A549 (cell line): Measurements from ENCODE around the gene ACSL3. TPM values are rescaled to one million over a fixed set of nuclear protein-coding genes. Genes with fewer than 3 reads are reported as not detected.

ENCODE experiments used
- ATAC-seq, 2 experiments: fragments of 200-7000 bp in 1 of 2; fragments of >200 bp in 1 of 2; cut with Nextera tagmentation in 1 of 2; cut with Tn5 transposase in 1 of 2; 3 replicates each; pipeline versions ENCODE4 v1.8.0 to v1.9.1; 2018 to 2020; ENCODE audit warnings: mild to moderate bottlenecking in 1 of 2, moderate library complexity in 1 of 2
- CTCF ChIA-PET: fragments of 300-600 bp; sonication (Branson Sonifier 250); formaldehyde crosslinking; extraction: SDS; loops from one replicate; lab custom pipeline; 2021; ENCODE audit warnings: antibody characterized with exemption, inconsistent platforms; lab: Yijun Ruan, JAX
- POLR2A ChIA-PET: fragments of 350-600 bp; formaldehyde crosslinking; extraction: SDS; loops from one replicate; lab custom pipeline; 2021; ENCODE audit warnings: antibody characterized with exemption, inconsistent platforms; lab: Yijun Ruan, JAX
- DNase-seq, 2 experiments: peaks; one replicate each; pipeline versions ENCODE4 v3.0.0 to v3.0.0-alpha.2; 2011 to 2016; ENCODE audit warnings: low read depth in 1 of 2, low spot score in 1 of 2
- FAIRE-seq: peaks from 2 replicates; lab custom pipeline; 2011; peaks lifted over from hg19 to GRCh38; lab: Jason Lieb, UNC
- H3K27ac ChIP-seq, 2 experiments: fragments of >200 bp; sonication (Bioruptor Twin); formaldehyde crosslinking; 3 replicates each; pipeline ENCODE4 v1.5.1; 2016 to 2017
- H3K4me1 ChIP-seq: fragments of >200 bp; sonication (Bioruptor Twin); formaldehyde crosslinking; 3 replicates; pipeline ENCODE4 v1.6.1; 2016
- H3K4me2 ChIP-seq: fragments of >200 bp; sonication (Bioruptor Twin); formaldehyde crosslinking; 3 replicates; pipeline ENCODE4 v1.6.1; 2016
- H3K4me3 ChIP-seq: fragments of >200 bp; sonication (Bioruptor Twin); formaldehyde crosslinking; 3 replicates; pipeline ENCODE4 v1.5.1; 2016
- H3K9me3 ChIP-seq: fragments of >200 bp; sonication (Bioruptor Twin); formaldehyde crosslinking; 3 replicates; pipeline ENCODE4 v1.6.1; 2016
- CBX2 ChIP-seq: fragments of 200-600 bp; sonication (generic); IDR thresholded peaks from 2 replicates; pipeline ENCODE4 v1.6.1; 2016; ENCODE audit warnings: low read depth, mild to moderate bottlenecking, borderline replicate concordance
- CEBPB ChIP-seq, 2 experiments: fragments of >200 bp in 1 of 2; sonication (Bioruptor Twin) in 1 of 2; formaldehyde crosslinking in 1 of 2; IDR thresholded peaks; 2 replicates each; pipeline ENCODE4 v1.6.1; 2012 to 2016
- CHD2 ChIP-seq: fragments of 150-350 bp; IDR thresholded peaks from 2 replicates; pipeline ENCODE4 v1.6.1; 2014; ENCODE audit warnings: low read length; ENCODE audit not compliant: partially characterized antibody
- CHD4 ChIP-seq: fragments of 200-600 bp; sonication (generic); IDR thresholded peaks from 2 replicates; pipeline ENCODE4 v1.6.1; 2016; ENCODE audit warnings: antibody characterized with exemption, mild to moderate bottlenecking, borderline replicate concordance
- CTCF ChIP-seq: fragments of >200 bp; sonication (Bioruptor Twin); formaldehyde crosslinking; IDR thresholded peaks from 3 replicates; pipeline ENCODE4 v1.5.1; 2016
- E2F6 ChIP-seq: IDR thresholded peaks from 2 replicates; pipeline ENCODE4 v1.6.1; 2012; ENCODE audit warnings: low read depth, borderline replicate concordance
- EHF ChIP-seq: fragments of 250-450 bp; sonication (Bioruptor Pico); IDR thresholded peaks from 2 replicates; pipeline ENCODE4 v1.5.0; 2020; ENCODE audit warnings: mild to moderate bottlenecking
- EHMT2 ChIP-seq: fragments of 200-600 bp; sonication (generic); IDR thresholded peaks from 2 replicates; pipeline ENCODE4 v1.6.1; 2016; ENCODE audit warnings: antibody characterized with exemption, low read depth, mild to moderate bottlenecking, moderate library complexity
- EP300 ChIP-seq, 2 experiments: fragments of >200 bp; sonication (Bioruptor Twin); formaldehyde crosslinking; IDR thresholded peaks; 2 replicates in 1 of 2; 3 replicates in 1 of 2; pipeline ENCODE4 v1.6.1; 2016 to 2017
- FOSB ChIP-seq: fragments of 250-450 bp; sonication (Bioruptor Pico); IDR thresholded peaks from 2 replicates; pipeline ENCODE4 v1.5.0; 2020; ENCODE audit warnings: mild to moderate bottlenecking, moderate library complexity
- FOSL2 ChIP-seq, 2 experiments: fragments of 450-650 bp in 1 of 2; fragments of >200 bp in 1 of 2; sonication (Bioruptor Twin) in 1 of 2; formaldehyde crosslinking; IDR thresholded peaks; 2 replicates each; pipeline versions ENCODE4 v1.5.0 to v1.6.1; 2016 to 2020; ENCODE audit warnings: mild to moderate bottlenecking in 1 of 2, moderate library complexity in 1 of 2
- FOXS1 ChIP-seq: fragments of 250-450 bp; sonication (Bioruptor Pico); IDR thresholded peaks from 2 replicates; pipeline ENCODE4 v1.5.0; 2020; ENCODE audit warnings: mild to moderate bottlenecking, moderate library complexity
- GATA3 ChIP-seq: IDR thresholded peaks from 2 replicates; pipeline ENCODE4 v1.6.1; 2012; ENCODE audit warnings: borderline replicate concordance
- HDAC2 ChIP-seq: fragments of 200-600 bp; sonication (generic); IDR thresholded peaks from 2 replicates; pipeline ENCODE4 v1.6.1; 2016
- HES2 ChIP-seq: fragments of >200 bp; sonication (Bioruptor Twin); formaldehyde crosslinking; IDR thresholded peaks from 2 replicates; pipeline ENCODE4 v1.6.1; 2016
- HOXB13 ChIP-seq: fragments of 250-450 bp; sonication (Bioruptor Pico); IDR thresholded peaks from 2 replicates; pipeline ENCODE4 v1.5.0; 2020; ENCODE audit warnings: low read depth, mild to moderate bottlenecking, moderate library complexity
- HOXB5 ChIP-seq: fragments of 250-450 bp; sonication (Bioruptor Pico); IDR thresholded peaks from 2 replicates; pipeline ENCODE4 v1.5.0; 2020; ENCODE audit warnings: mild to moderate bottlenecking, moderate library complexity
- JUN ChIP-seq, 2 experiments: fragments of >200 bp; sonication (Bioruptor Twin); formaldehyde crosslinking; IDR thresholded peaks; 2 replicates in 1 of 2; 3 replicates in 1 of 2; pipeline ENCODE4 v1.6.1; 2016 to 2017
- JUNB ChIP-seq: fragments of >200 bp; sonication (Bioruptor Twin); formaldehyde crosslinking; IDR thresholded peaks from 2 replicates; pipeline ENCODE4 v1.6.1; 2016
- KDM1A ChIP-seq: fragments of 200-600 bp; sonication (generic); IDR thresholded peaks from 2 replicates; pipeline ENCODE4 v1.6.1; 2016; ENCODE audit warnings: low read depth, mild to moderate bottlenecking
- KDM5A ChIP-seq: fragments of 200-600 bp; sonication (generic); IDR thresholded peaks from 2 replicates; pipeline ENCODE4 v1.6.1; 2016; ENCODE audit warnings: antibody characterized with exemption, mild to moderate bottlenecking
- MAFK ChIP-seq: fragments of 450-650 bp; IDR thresholded peaks from 2 replicates; pipeline ENCODE4 v1.6.1; 2014; ENCODE audit not compliant: partially characterized antibody
- NFE2L2 ChIP-seq: fragments of 150-350 bp; conservative IDR thresholded peaks from 2 replicates; pipeline ENCODE4 v1.6.1; 2014; ENCODE audit warnings: low read length
- NR3C1 ChIP-seq: fragments of >200 bp; sonication (Bioruptor Twin); formaldehyde crosslinking; IDR thresholded peaks from 3 replicates; pipeline ENCODE4 v1.6.1; 2017
- POLR2A ChIP-seq: IDR thresholded peaks from 2 replicates; pipeline ENCODE4 v1.6.1; 2012; ENCODE audit warnings: mild to moderate bottlenecking, low read length
- POLR2AphosphoS2 ChIP-seq: conservative IDR thresholded peaks from 2 replicates; pipeline ENCODE4 v1.6.1; 2012; ENCODE audit warnings: low read length, improper control_type of control experiment, inconsistent platforms
- RAD21 ChIP-seq, 2 experiments: fragments of >200 bp in 1 of 2; sonication (Bioruptor Twin) in 1 of 2; formaldehyde crosslinking in 1 of 2; IDR thresholded peaks in 1 of 2; conservative IDR thresholded peaks in 1 of 2; 2 replicates in 1 of 2; 3 replicates in 1 of 2; pipeline ENCODE4 v1.6.1; 2012 to 2018; ENCODE audit warnings: inconsistent platforms in 1 of 2
- RARB ChIP-seq: fragments of 250-450 bp; sonication (Bioruptor Pico); IDR thresholded peaks from 2 replicates; pipeline ENCODE4 v1.8.0; 2021; ENCODE audit warnings: mild to moderate bottlenecking, moderate library complexity
- RCOR1 ChIP-seq: fragments of 150-350 bp; IDR thresholded peaks from 2 replicates; pipeline ENCODE4 v1.6.1; 2014; ENCODE audit warnings: antibody characterized with exemption, low read length, low read depth
- RNF2 ChIP-seq: fragments of 200-600 bp; sonication (generic); IDR thresholded peaks from 2 replicates; pipeline ENCODE4 v1.6.1; 2016; ENCODE audit warnings: low read depth, mild to moderate bottlenecking, antibody characterized with exemption, moderate library complexity, borderline replicate concordance
- SMC3 ChIP-seq: fragments of >200 bp; sonication (Bioruptor Twin); formaldehyde crosslinking; IDR thresholded peaks from 3 replicates; pipeline ENCODE4 v1.6.1; 2018; ENCODE audit warnings: inconsistent platforms
- SREBF2 ChIP-seq: fragments of 450-650 bp; IDR thresholded peaks from 2 replicates; pipeline ENCODE4 v1.6.1; 2014; ENCODE audit warnings: mild to moderate bottlenecking, moderate library complexity
- TP53 ChIP-seq: fragments of 250-450 bp; sonication (Bioruptor Pico); IDR thresholded peaks from 2 replicates; pipeline ENCODE4 v1.5.0; 2021; ENCODE audit warnings: mild to moderate bottlenecking, moderate library complexity
- WGBS: methylation state at CpG from one replicate; pipeline ENCODE4 v1.1.6; 2017; ENCODE audit errors: missing lambda C conversion rate; 5-methylcytosine and 5-hydroxymethylcytosine counted together
- polyA plus RNA-seq, 4 experiments: library from polyadenylated mRNA; depleted of rRNA in 3 of 4; stranded (reverse); fragments of >200 nt; fragmentation: RNase III in 1 of 4; extraction: RNeasy Plus Mini Kit Qiagen cat#74134 plus additional on column Dnase treatment in 1 of 4; gene quantifications; 2 replicates in 3 of 4; 3 replicates in 1 of 4; pipeline ENCODE4 v1.2.3, GENCODE V29; 2011 to 2017
- TF ChIP-seq, protein P1 (sequence below): fragments of 250-450 bp; sonication (Bioruptor Pico); IDR thresholded peaks from 2 replicates; pipeline ENCODE4 v1.5.0; 2020; ENCODE audit warnings: low read depth, mild to moderate bottlenecking, moderate library complexity
- TF ChIP-seq, protein P2 (sequence below): fragments of 450-650 bp; IDR thresholded peaks from 2 replicates; pipeline ENCODE4 v1.6.1; 2014; ENCODE audit warnings: antibody characterized with exemption
- TF ChIP-seq, protein P3 (sequence below): fragments of >200 bp; sonication (Bioruptor Twin); formaldehyde crosslinking; IDR thresholded peaks from 3 replicates; pipeline ENCODE4 v1.6.1; 2016
- TF ChIP-seq, protein P4 (sequence below): IDR thresholded peaks from 2 replicates; pipeline ENCODE4 v1.6.1; 2012

ACSL3 gene
- polyA plus RNA-seq, 2 of the 4 experiments (the other 2 are of a cell fraction) = 142 to 160 TPM

GRCh38 chr2:222842491-222843174 lies 18.2 kb upstream of the ACSL3 start:
- H3K4me1 ChIP-seq = peaks cover 56% of the 10 kb centered on the region
- 3% methylated on average over 3 of the region's 3 CpGs for WGBS
- H3K27ac ChIP-seq = peak overlapping the region; percentile 73 to 91
- H3K4me3 ChIP-seq = peak overlapping the region; percentile 24; the same call in 2 of the 3 replicates
- H3K4me2 ChIP-seq = peak overlapping the region; percentile 76
- POLR2A ChIA-PET = interaction anchor here (1.2 to 3.2 kb wide), 2 partner anchors 19 to 21 kb away, joined by 4 to 43 read pairs; partner anchors contain the start of gene ACSL3
- no peak for FAIRE-seq
- DNase-seq = peak; percentile 41 to 80
- ATAC-seq = peak; percentile 81 to 93
- no peaks in the 10 kb centered on the region for H3K9me3 ChIP-seq
- CTCF ChIA-PET = interaction anchor here (0.8 to 1.6 kb wide), 6 partner anchors 13 to 133 kb away, joined by 3 to 5 read pairs (median 4); no protein-coding TSS in a partner anchor
- TF ChIP-seq HES2 = peak; percentile 52; the same call in 1 of the 2 replicates
- TF ChIP-seq, protein P1, sequence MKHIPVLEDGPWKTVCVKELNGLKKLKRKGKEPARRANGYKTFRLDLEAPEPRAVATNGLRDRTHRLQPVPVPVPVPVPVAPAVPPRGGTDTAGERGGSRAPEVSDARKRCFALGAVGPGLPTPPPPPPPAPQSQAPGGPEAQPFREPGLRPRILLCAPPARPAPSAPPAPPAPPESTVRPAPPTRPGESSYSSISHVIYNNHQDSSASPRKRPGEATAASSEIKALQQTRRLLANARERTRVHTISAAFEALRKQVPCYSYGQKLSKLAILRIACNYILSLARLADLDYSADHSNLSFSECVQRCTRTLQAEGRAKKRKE (CRISPR knock-in tag) = no peak
- TF ChIP-seq POLR2A = no peak
- TF ChIP-seq SMC3 = no peak; the same call in 2 of the 3 replicates
- TF ChIP-seq HDAC2 = no peak
- no peak for TF ChIP-seq SREBF2
- no peak for TF ChIP-seq HOXB5 (CRISPR knock-in tag)
- no peak for TF ChIP-seq FOXS1 (CRISPR knock-in tag)
- no peak for TF ChIP-seq CHD4
- no peak for TF ChIP-seq KDM5A
- no peak for TF ChIP-seq RNF2
- TF ChIP-seq JUNB = peak; percentile 66
- TF ChIP-seq EHF (CRISPR knock-in tag) = no peak
- TF ChIP-seq GATA3 = peak; percentile 59; the same call in 1 of the 2 replicates
- TF ChIP-seq FOSB = no peak
- TF ChIP-seq JUN (IDR thresholded peaks at IDR 0.05) = peak; percentile 36 to 68; a peak in 1 of 5 replicates
- TF ChIP-seq, protein P2, sequence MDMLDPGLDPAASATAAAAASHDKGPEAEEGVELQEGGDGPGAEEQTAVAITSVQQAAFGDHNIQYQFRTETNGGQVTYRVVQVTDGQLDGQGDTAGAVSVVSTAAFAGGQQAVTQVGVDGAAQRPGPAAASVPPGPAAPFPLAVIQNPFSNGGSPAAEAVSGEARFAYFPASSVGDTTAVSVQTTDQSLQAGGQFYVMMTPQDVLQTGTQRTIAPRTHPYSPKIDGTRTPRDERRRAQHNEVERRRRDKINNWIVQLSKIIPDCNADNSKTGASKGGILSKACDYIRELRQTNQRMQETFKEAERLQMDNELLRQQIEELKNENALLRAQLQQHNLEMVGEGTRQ = peak; percentile 66
- no peak for TF ChIP-seq EHMT2
- no peak for TF ChIP-seq POLR2AphosphoS2
- TF ChIP-seq, protein P3, sequence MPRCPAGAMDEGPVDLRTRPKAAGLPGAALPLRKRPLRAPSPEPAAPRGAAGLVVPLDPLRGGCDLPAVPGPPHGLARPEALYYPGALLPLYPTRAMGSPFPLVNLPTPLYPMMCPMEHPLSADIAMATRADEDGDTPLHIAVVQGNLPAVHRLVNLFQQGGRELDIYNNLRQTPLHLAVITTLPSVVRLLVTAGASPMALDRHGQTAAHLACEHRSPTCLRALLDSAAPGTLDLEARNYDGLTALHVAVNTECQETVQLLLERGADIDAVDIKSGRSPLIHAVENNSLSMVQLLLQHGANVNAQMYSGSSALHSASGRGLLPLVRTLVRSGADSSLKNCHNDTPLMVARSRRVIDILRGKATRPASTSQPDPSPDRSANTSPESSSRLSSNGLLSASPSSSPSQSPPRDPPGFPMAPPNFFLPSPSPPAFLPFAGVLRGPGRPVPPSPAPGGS = peak; percentile 83; the same call in 1 of the 3 replicates
- no peak for TF ChIP-seq CTCF
- 0 out of 2 replicates have a peak, but pooled peaks have one; percentile 26 for TF ChIP-seq FOSL2 (IDR thresholded peaks at IDR 0.05)
- no peak; the same call in 1 of the 2 replicates for TF ChIP-seq FOSL2 (CRISPR knock-in tag; IDR thresholded peaks at IDR 0.05)
- no peak for TF ChIP-seq CBX2
- TF ChIP-seq KDM1A = no peak
- TF ChIP-seq EP300 (IDR thresholded peaks at IDR 0.05) = peak; percentile 73 to 75; a peak in 4 of 5 replicates
- TF ChIP-seq, protein P4, sequence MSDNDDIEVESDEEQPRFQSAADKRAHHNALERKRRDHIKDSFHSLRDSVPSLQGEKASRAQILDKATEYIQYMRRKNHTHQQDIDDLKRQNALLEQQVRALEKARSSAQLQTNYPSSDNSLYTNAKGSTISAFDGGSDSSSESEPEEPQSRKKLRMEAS = no peak
- no peak for TF ChIP-seq RARB (CRISPR knock-in tag)
- no peak for TF ChIP-seq MAFK
- TF ChIP-seq CEBPB (IDR thresholded peaks at IDR 0.05) = peak; percentile 89 to 90
- TF ChIP-seq E2F6 = no peak
- peak in 1 of 2 experiments; percentile 33; a peak in 1 of 5 replicates for TF ChIP-seq RAD21 (conservative IDR thresholded peaks at IDR 0.05 in 1 of 2, IDR thresholded peaks at IDR 0.05 in 1 of 2)
- no peak for TF ChIP-seq TP53 (CRISPR knock-in tag)
- TF ChIP-seq RCOR1 = no peak
- TF ChIP-seq CHD2 = no peak
- no peak for TF ChIP-seq NFE2L2
- no peak for TF ChIP-seq HOXB13 (CRISPR knock-in tag)
- TF ChIP-seq NR3C1 = no peak
